Measurements from ENCODE around the gene RELT. TPM values are rescaled to one million over a fixed set of nuclear protein-coding genes. Genes with fewer than 3 reads are reported as not detected.

Gene RELT
- total RNA-seq, 1 donor from 2014 or later, result 1.6 TPM

DNA sequence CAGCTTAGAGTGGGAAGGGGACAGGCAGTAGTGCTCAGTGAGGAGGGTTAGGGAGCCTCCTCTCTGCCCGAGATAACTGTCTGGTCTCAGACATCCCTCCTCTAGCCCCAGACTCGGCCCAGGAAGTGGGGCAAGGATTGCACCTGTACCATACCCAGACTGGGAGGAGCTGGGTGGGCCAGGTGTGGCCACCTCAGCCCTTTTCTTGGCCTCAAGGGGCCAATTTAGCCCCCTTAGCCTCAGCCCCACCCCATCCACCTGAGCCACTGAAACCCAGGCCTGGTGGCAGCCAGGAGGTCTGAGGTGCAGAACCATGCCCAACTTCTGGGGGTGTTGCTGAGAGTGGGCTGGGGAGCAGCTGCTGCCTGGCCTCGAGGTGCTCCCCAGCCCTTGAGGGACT, 6.5 kb downstream of the RELT start:
- no peaks in the 10 kb centered on the region for H3K36me3 ChIP-seq (ENCODE audit: control insufficient read depth in 3 of 3, insufficient read depth in 3 of 3, low read length in 3 of 3)
- H3K9me3 ChIP-seq (ENCODE audit: control insufficient read depth in 3 of 3, low read length in 3 of 3), result no peaks in the 10 kb centered on the region
- no peaks in the 10 kb centered on the region for H3K27me3 ChIP-seq (ENCODE audit: control insufficient read depth in 3 of 3, insufficient read depth in 3 of 3, low read length in 3 of 3)
- peak overlapping the region in 1 of 3 donors; percentile 66 for H3K9ac ChIP-seq (ENCODE audit: low read depth in 1 of 3, low read length in 3 of 3)
- peaks cover 91 to 98% (median 98%) of the 10 kb centered on the region in 3 donors for H3K4me1 ChIP-seq (ENCODE audit: control insufficient read depth in 3 of 3, insufficient read depth in 3 of 3, low read length in 3 of 3)
- no peak overlapping the region for H3K4me3 ChIP-seq (ENCODE audit: low read length in 3 of 3)
- peak overlapping the region; percentile 74 for H3K27ac ChIP-seq (ENCODE audit: low read depth, low read length)

DNA sequence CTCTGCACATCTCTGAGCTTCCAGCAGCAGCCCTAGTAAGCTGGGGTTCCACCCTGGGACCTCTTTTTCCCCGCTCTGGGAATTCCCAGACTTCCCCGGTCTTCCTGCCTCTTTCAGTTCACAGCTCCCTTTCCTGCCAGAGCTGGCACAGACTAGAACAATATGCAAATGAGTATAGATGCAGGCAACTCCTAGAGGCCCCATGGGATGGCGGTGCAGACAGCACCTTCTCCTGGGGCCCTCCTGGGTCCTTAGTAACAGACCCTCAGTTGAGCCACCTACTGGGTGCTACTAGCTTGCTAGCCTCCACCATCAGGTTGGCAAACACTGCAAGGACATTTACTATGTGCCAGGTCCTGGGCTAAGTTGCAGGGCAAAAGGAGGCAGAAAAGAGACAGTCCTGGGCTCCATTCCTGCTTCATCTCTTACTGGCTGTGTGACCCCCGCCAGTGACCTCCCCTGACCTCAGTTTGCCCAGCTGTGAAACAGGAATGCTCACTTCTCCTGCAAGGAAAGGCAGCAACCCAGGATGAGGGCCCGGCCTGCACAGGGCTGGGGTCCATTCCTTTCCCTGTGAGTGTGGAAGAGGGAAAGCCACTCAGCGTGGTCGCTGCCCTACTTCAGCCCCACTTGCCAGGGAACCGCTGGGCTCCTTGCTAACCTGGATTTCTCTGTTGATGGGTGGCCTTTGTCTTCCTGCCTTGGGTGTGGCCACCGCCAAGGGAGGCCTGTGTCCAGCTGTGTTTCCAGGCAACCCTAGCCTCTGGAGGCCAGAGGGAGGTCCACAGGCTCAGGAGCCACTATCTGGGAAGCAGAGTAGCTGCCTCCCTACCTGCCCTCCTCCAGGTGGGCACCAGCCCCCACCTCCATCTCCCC, 7.3 kb downstream of the RELT start:
- peaks cover 95 to 99% (median 98%) of the 10 kb centered on the region in 3 donors for H3K4me1 ChIP-seq (ENCODE audit: control insufficient read depth in 3 of 3, insufficient read depth in 3 of 3, low read length in 3 of 3)
- H3K27me3 ChIP-seq (ENCODE audit: control insufficient read depth in 3 of 3, insufficient read depth in 3 of 3, low read length in 3 of 3), result no peaks in the 10 kb centered on the region
- no peak overlapping the region for H3K27ac ChIP-seq (ENCODE audit: low read depth, low read length)
- no peaks in the 10 kb centered on the region for H3K36me3 ChIP-seq (ENCODE audit: control insufficient read depth in 3 of 3, insufficient read depth in 3 of 3, low read length in 3 of 3)
- H3K4me3 ChIP-seq (ENCODE audit: low read length in 3 of 3), result no peak overlapping the region
- no peaks in the 10 kb centered on the region for H3K9me3 ChIP-seq (ENCODE audit: control insufficient read depth in 3 of 3, low read length in 3 of 3)
- H3K9ac ChIP-seq (ENCODE audit: low read depth in 1 of 3, low read length in 3 of 3), result peak overlapping the region in 1 of 3 donors; percentile 66

DNA sequence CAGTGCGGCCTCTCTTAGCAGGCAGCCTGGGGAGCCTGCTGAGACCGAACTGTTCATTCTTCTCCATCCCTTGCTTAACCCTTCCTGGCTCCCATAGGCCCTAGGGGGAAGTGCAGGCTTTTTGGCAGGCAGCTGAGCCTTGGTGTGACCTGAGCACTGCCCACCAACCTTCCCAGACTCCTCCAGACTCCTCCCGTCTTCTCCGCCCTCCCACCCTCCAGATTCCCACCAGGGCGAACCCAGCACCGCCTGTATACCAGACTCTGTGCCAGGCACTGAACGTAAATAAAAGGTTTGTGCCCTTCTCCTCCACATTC, 7.9 kb downstream of the RELT start:
- Histone ChIP-seq H3K36me3 (ENCODE audit: control insufficient read depth in 3 of 3, insufficient read depth in 3 of 3, low read length in 3 of 3) (no peaks in the 10 kb centered on the region), H3K27ac (ENCODE audit: low read depth, low read length) (no peak overlapping the region), H3K9me3 (ENCODE audit: control insufficient read depth in 3 of 3, low read length in 3 of 3) (no peaks in the 10 kb centered on the region), H3K4me1 (ENCODE audit: control insufficient read depth in 3 of 3, insufficient read depth in 3 of 3, low read length in 3 of 3) (peaks cover 95 to 99% (median 98%) of the 10 kb centered on the region in 3 donors), H3K27me3 (ENCODE audit: control insufficient read depth in 3 of 3, insufficient read depth in 3 of 3, low read length in 3 of 3) (no peaks in the 10 kb centered on the region), H3K9ac (ENCODE audit: low read depth in 1 of 3, low read length in 3 of 3) (peak overlapping the region in 1 of 3 donors; percentile 60), H3K4me3 (ENCODE audit: low read length in 3 of 3) (no peak overlapping the region)

DNA sequence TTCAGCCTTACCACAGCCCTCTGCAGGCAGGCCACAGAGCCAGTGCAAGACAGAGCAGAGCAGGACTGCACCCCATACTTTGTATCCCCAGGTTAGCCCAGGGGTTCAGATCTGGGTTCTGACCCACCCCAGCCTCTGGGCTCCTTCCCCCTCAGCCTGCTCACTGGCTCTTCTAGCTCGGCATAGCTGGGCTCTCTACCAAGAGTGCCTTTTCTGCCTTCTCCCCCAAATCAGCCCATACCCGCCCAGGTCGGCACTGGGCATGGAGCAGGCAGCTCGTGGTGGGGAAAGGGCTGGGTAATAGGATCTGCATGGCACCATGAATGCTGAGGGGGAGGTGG, 8.3 kb downstream of the RELT start:
- Histone ChIP-seq H3K9ac (ENCODE audit: low read depth in 1 of 3, low read length in 3 of 3) (peak overlapping the region in 1 of 3 donors; percentile 60), H3K4me3 (ENCODE audit: low read length in 3 of 3) (no peak overlapping the region), H3K27me3 (ENCODE audit: control insufficient read depth in 3 of 3, insufficient read depth in 3 of 3, low read length in 3 of 3) (no peaks in the 10 kb centered on the region), H3K4me1 (ENCODE audit: control insufficient read depth in 3 of 3, insufficient read depth in 3 of 3, low read length in 3 of 3) (peaks cover 95 to 99% (median 98%) of the 10 kb centered on the region in 3 donors), H3K36me3 (ENCODE audit: control insufficient read depth in 3 of 3, insufficient read depth in 3 of 3, low read length in 3 of 3) (no peaks in the 10 kb centered on the region), H3K27ac (ENCODE audit: low read depth, low read length) (peak overlapping the region; percentile 62), H3K9me3 (ENCODE audit: control insufficient read depth in 3 of 3, low read length in 3 of 3) (no peaks in the 10 kb centered on the region)

DNA sequence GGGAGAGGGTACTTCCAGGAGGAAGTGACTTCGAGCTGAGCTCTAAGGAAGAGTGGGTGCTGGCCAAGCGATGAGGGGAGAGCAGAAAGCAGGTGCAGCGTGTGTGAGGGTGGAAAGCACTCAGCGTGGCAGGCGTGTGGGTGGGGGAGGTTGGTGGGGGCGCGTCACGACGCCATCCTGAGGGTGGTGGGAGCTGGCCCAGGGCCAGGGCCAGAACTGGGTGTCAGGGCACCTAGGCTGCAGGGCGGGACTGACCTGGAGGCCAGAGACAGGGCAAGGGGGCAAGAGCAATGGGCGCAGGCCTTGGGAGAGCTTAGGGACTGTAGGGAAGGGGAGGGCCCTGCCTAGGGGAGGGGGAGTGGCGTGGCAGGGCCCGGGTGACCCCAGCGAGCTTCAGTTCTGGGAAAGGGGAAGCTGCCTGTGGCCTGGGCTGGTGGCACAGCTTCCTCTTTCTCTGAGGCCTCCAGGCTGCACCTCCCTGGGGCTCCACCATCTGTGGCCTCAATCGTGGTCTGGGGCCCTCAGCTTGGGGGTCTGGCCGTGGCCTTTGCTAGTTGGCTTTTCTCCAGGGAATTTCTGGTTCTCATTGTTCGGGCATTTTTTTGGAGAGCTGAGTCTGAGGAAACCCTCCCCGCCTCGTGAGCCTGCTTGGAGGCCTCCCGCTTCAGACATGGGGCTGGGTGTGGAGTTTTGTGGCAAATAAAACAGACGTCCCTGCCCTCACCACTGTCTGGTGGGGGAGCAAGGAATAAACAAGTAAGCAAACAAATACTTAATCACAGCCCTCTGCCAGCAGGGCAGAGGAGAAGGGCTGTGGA, 8.9 kb downstream of the RELT start:
- no peaks in the 10 kb centered on the region for H3K27me3 ChIP-seq (ENCODE audit: control insufficient read depth in 3 of 3, insufficient read depth in 3 of 3, low read length in 3 of 3)
- H3K4me1 ChIP-seq (ENCODE audit: control insufficient read depth in 3 of 3, insufficient read depth in 3 of 3, low read length in 3 of 3), result peaks cover 95 to 99% (median 98%) of the 10 kb centered on the region in 3 donors
- no peaks in the 10 kb centered on the region for H3K9me3 ChIP-seq (ENCODE audit: control insufficient read depth in 3 of 3, low read length in 3 of 3)
- H3K27ac ChIP-seq (ENCODE audit: low read depth, low read length), result peak overlapping the region; percentile 62
- H3K9ac ChIP-seq (ENCODE audit: low read depth in 1 of 3, low read length in 3 of 3), result peak overlapping the region; percentile 43 to 60 (median 50)
- H3K36me3 ChIP-seq (ENCODE audit: control insufficient read depth in 3 of 3, insufficient read depth in 3 of 3, low read length in 3 of 3), result no peaks in the 10 kb centered on the region
- no peak overlapping the region for H3K4me3 ChIP-seq (ENCODE audit: low read length in 3 of 3)

DNA sequence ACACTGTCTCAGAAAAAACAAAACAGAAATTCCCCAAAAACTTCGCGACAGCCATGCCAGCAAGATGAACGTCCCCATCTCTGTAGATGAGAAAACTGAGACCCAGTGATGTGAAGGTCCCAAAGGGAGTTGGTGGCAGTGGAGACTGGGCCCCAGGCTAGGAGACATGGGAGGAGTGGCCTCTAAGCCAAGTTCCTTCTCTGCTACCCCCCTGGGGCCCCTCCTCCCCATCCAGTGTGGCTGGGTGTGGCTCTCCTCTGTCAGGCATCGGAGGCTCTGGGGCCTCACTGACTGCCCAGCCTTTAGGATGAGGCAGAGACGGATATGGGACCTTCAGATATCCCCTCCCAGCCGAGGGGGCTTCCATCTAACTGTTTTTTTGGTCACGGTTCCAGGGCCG, 9.8 kb downstream of the RELT start:
- Histone ChIP-seq H3K27me3 (ENCODE audit: control insufficient read depth in 3 of 3, insufficient read depth in 3 of 3, low read length in 3 of 3) (no peaks in the 10 kb centered on the region), H3K9me3 (ENCODE audit: control insufficient read depth in 3 of 3, low read length in 3 of 3) (no peaks in the 10 kb centered on the region), H3K4me1 (ENCODE audit: control insufficient read depth in 3 of 3, insufficient read depth in 3 of 3, low read length in 3 of 3) (peaks cover 92 to 98% (median 97%) of the 10 kb centered on the region in 3 donors), H3K9ac (ENCODE audit: low read depth in 1 of 3, low read length in 3 of 3) (peak overlapping the region in 1 of 3 donors; percentile 25), H3K27ac (ENCODE audit: low read depth, low read length) (peak overlapping the region; percentile 62), H3K4me3 (ENCODE audit: low read length in 3 of 3) (no peak overlapping the region), H3K36me3 (ENCODE audit: control insufficient read depth in 3 of 3, insufficient read depth in 3 of 3, low read length in 3 of 3) (no peaks in the 10 kb centered on the region)

DNA sequence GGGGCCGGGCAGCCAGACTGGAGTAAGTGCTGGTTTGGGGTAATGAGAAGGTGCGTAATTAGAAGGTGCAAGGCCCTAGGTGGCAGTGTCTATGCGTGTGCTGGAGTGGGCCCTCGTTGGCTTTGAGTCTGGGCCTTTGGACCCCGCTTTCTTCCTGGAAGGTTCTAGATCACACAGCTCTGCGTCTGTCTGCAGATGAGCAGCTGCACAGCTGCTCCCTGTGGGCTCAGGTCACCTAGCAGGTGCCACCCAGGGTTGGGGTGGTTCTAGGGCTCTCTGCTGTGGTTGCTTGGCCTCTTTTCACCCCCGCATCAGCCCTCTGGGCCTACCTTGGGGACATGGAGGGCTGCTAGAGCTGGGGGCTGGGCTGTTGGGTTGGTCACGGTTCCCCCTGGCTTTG, 10.3 kb downstream of the RELT start:
- peaks cover 87 to 93% (median 92%) of the 10 kb centered on the region in 3 donors for H3K4me1 ChIP-seq (ENCODE audit: control insufficient read depth in 3 of 3, insufficient read depth in 3 of 3, low read length in 3 of 3)
- H3K36me3 ChIP-seq (ENCODE audit: control insufficient read depth in 3 of 3, insufficient read depth in 3 of 3, low read length in 3 of 3), result no peaks in the 10 kb centered on the region
- H3K4me3 ChIP-seq (ENCODE audit: low read length in 3 of 3), result peak overlapping the region in 1 of 3 donors; percentile 13
- H3K27ac ChIP-seq (ENCODE audit: low read depth, low read length), result peak overlapping the region; percentile 62
- H3K27me3 ChIP-seq (ENCODE audit: control insufficient read depth in 3 of 3, insufficient read depth in 3 of 3, low read length in 3 of 3), result no peaks in the 10 kb centered on the region
- H3K9me3 ChIP-seq (ENCODE audit: control insufficient read depth in 3 of 3, low read length in 3 of 3), result no peaks in the 10 kb centered on the region
- H3K9ac ChIP-seq (ENCODE audit: low read depth in 1 of 3, low read length in 3 of 3), result peak overlapping the region in 1 of 3 donors; percentile 25

DNA sequence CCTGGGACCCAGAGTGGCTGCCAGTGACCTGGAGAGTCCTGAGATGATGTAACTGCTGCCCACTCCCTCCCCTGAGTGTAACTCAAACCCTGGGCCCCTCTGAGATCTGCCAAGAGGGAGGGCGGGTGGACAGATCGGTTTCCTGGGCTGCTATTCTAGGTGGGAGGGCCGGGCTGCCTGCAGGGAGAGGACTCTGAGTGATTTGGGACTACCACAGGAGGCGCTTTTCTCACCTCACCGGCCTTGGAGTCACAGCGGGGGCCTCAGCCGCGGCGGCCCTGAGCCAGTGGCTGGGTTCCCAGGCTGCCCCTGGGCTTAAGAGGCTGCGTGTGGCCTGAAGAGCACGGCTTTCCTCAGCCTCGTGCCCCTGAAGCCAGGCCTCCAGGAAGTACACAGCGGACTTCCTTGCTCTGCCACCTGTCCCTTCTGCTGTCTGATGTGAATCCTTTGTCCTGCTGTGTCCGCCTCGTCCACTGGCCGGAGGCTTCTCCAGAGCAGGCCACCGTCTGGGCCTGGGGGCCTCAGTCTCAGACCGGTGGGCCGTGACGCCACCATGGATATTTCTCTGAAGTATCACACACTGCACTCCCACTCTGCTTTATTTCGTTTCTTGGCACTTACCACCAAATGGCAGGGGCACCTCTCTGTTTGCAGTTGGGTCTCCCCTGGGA, 11.5 kb downstream of the RELT start:
- Histone ChIP-seq H3K9me3 (ENCODE audit: control insufficient read depth in 3 of 3, low read length in 3 of 3) (no peaks in the 10 kb centered on the region), H3K27ac (ENCODE audit: low read depth, low read length) (peak overlapping the region; percentile 66), H3K4me3 (ENCODE audit: low read length in 3 of 3) (peak overlapping the region; percentile 14 to 41 (median 30)), H3K4me1 (ENCODE audit: control insufficient read depth in 3 of 3, insufficient read depth in 3 of 3, low read length in 3 of 3) (peaks cover 75 to 85% (median 84%) of the 10 kb centered on the region in 3 donors), H3K9ac (ENCODE audit: low read depth in 1 of 3, low read length in 3 of 3) (peak overlapping the region; percentile 50 to 73 (median 65)), H3K36me3 (ENCODE audit: control insufficient read depth in 3 of 3, insufficient read depth in 3 of 3, low read length in 3 of 3) (no peaks in the 10 kb centered on the region), H3K27me3 (ENCODE audit: control insufficient read depth in 3 of 3, insufficient read depth in 3 of 3, low read length in 3 of 3) (no peaks in the 10 kb centered on the region)

DNA sequence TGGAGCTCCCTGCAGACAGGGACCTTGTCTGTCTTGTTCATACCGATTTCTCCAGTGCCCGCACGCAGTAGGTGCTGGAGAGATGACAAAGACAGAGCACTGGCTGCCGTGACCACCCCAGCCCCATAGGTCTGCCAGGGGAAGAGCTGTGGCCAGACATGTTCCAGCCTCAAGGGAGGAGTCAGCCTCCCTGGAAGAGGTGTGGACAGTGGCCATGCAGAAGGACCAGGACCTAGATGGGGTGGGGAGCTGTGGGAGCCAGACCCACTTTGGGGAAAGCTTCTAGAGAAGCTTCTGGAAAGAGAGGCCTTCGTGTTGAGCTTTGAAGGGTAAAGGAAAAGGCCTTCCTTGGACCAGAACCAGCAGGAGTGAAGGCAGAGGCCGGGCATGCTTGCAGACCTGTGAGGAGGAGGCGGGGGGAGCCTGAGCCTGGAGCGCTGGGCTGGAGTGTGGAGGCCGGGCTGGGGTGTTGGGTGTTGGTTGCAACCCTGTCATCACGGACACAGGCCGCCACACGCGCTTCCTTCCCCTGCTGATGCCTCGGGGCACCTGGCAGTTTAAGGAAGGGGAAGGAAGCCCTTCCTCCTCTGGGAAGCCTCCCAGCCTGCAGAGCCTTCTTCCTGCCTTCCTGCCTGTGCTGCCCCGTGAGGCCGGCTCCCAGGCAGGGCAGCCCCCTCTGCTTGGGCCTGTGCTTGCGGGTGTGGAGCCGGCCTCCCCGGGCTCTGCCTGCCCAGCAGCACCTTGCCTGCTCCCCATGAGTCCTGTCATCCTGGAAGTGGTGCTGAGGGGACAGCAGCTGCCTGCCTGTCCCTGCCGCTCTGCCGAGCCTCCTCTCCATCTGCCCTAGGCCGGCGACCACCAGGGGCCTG, 12.3 kb downstream of the RELT start:
- H3K27ac ChIP-seq (ENCODE audit: low read depth, low read length), result peak overlapping the region; percentile 66
- H3K4me1 ChIP-seq (ENCODE audit: control insufficient read depth in 3 of 3, insufficient read depth in 3 of 3, low read length in 3 of 3), result peaks cover 71 to 84% (median 84%) of the 10 kb centered on the region in 3 donors
- H3K9me3 ChIP-seq (ENCODE audit: control insufficient read depth in 3 of 3, low read length in 3 of 3), result no peaks in the 10 kb centered on the region
- H3K36me3 ChIP-seq (ENCODE audit: control insufficient read depth in 3 of 3, insufficient read depth in 3 of 3, low read length in 3 of 3), result peaks cover 0 to 4% (median 0%) of the 10 kb centered on the region in 3 donors
- H3K27me3 ChIP-seq (ENCODE audit: control insufficient read depth in 3 of 3, insufficient read depth in 3 of 3, low read length in 3 of 3), result no peaks in the 10 kb centered on the region
- peak overlapping the region; percentile 43 to 73 (median 50) for H3K9ac ChIP-seq (ENCODE audit: low read depth in 1 of 3, low read length in 3 of 3)
- peak overlapping the region in 2 of 3 donors; percentile 14 to 30 for H3K4me3 ChIP-seq (ENCODE audit: low read length in 3 of 3)
